Measurements from ENCODE around the gene GRIK5.
"Not testable (repeated sequence)": the region's sequence is repeated elsewhere in the genome, so short reads cannot be mapped to it uniquely, and the experiment has no call there.

The GRIK5 gene

DNA sequence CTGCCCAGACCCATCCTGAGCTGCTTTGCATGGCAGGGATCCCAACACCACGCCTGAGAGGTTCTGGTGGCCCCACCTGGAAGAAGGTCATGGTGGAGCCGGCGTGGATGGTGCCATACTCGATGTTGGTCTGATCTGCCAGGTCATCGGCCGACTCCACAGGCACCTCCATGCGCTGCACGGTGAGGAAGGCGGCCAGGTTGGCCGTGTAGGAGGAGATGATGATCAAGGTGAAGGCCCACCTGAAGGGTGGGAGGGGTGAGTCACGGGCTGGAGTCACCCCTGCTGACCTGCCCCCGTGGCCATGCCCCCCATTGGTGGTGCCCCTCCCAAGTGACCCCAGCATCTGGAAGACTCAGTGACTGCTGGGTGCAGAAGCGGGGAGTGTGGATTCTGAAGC is 63.4 kb downstream of the GRIK5 start:
- DNase-seq, result no peak

DNA sequence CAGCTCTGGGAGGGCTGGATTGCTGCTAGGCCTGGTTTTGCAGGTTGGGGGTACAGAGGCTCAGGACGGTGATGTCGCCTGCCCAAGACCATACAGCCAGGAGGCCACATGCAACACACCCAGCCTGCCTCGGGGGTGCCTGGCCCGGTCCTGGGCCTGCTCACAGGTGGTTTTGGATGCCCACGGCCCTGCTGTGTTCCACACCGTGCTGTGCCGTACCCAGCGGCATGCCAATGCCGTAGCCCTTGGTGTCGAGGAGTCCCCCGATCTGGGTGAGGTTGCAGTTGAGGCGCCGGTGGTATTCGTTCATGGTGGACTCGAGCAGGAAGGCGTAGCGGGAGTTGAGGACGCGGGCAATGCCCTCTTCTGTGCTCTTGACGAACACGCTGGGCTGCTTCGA is 64.5 kb downstream of the GRIK5 start:
- DNase-seq, result no peak

DNA sequence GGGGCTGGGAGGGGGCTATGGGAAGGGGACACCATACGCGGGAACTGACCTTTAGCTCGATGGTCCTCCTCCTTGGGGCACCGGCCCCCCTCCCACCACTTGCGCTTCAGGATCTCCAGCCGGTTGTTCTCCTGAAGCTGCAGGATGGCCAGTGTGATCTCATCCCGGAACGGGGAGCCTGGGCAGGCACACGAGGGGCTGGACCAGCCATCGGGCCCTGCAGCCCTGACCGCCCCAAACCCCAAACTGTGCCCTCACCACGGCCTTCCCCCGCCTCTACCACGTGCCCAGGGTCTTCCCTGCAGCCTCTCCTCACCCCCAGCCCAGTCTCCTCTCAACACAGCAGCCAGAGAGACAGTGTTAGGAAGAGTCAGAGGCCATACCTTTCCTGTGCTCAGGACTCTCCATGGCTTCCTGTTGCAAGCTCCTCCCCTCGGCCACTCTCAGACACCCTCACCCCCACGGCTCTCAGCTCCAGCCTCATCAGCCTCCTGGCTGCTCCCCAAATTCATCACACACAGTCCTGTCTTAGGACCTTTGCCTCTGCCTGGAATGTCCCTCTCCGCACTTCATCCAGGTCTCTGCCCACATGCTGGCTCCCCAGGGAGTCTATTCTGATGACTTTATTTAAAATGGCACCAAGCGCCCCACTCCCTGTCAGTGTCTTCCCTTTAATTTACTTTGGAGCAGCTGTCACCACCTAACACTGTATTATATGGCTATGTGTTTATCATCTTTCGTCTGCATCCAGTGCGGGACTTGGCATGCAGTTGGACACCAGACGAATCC is 66.3 kb downstream of the GRIK5 start:
- DNase-seq, result no peak

DNA sequence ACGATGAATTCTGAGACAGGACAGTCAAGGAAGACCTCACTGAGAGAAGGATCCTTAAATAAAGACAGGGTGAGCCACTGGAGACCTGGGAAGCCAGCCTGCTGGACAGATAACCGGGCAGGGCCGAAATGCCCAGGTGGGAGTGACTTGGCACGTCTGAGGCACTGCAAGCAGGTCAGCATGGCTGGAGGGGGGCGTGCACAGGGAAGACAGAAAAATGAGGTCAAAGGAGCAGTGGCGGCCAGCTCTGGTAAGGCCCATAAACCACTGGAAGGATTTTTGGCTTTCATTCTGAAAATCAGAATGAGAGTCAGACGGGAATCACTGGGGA is 70.2 kb downstream of the GRIK5 start:
- no peak for DNase-seq

DNA sequence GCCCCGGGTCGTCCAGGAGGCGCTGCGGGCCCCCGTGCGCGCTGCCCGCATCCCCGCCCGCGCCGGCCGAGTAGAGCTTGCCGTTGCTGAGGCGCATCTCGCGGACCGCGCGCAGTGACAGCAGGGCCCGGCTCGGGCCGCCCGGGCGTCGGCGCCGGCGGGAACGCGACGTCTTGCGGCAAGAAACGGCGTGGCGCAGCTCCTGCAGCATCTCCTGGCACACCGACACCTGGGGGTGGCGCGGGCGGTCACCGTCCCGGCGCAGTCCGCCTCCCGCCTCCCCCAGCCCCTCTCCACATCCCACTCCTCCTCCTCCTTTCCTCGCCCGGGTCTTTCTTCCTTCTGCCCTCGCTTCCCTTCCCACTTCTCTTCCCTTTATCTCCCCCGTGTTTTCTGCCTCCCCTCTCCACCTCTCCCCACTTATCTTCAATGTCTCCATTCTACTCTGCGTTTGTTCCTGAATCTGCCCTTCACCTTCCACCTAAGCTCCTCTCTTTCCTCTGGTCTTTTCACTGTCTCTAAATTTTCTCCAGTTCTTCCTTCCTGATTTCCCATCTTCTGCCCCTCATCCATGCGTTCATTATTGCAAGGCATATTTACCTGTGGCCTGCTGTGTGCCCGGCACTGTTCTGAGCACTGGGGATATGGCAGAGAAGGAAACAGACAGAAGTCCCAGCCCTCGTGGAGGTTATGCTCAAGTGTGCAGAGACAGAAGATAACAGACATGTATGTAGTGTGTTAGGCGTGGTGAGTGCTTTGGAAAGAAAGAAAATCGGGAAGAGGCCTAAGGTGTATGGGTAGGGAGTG is 70.7 kb downstream of the GRIK5 start:
- no peak for DNase-seq

DNA sequence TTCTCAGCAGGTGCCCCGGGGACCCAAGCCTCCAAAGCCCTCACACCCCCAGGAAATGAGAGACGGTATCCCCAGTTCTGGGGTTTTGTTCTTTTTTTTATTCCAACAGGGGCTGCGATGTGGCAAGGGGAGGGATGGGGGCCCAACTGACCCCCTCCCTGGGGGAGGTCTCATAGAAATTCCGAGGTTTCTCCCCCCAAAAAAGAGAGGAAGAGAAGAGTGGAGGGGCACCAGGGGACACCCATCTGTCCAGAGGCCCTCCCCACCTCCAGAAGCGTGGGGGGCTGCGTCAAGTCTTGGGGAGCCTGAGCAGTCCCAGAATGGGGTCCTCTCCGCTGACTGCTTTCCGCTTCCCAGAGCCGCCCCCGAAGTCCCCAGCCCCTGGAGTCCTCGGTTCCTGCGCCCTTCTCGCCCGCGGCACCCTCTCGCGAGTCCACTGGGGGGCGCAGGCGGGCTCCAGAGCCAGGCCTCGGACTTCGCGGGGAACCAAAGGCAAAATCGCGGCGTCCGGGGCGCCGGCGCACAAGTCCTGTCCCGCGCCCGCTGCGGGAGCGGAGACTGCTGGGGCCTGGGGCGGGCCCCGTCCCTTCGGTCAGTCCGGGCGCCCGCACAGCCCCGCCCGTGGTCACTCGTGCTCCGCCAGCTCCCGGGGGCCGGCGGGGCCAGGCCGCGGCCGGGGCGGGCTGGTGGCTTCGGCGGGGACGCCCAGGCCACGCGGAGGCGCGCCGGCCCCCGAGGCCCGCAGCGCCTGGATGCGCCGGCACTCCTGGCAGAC is 71.6 kb downstream of the GRIK5 start:
- peak; percentile 37 for DNase-seq

DNA sequence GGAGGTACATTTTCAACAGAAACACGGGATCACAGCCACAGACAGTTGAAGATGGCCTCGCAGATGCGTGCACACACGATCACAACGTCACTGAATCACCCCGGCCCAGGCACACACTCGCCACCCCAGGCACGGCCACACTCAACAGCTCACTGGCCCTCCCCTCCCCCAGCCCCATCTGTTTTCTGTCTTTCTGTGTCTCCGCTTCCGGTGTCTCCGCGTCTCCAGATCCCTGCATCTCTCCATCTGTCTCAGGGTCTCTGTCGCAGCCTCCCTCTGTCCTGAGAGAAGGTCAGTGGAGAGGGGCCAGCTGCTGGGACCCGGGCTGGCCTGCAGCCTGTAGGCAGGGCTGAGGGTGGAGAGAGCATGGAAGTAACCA is 72.2 kb downstream of the GRIK5 start:
- peak; percentile 86 for DNase-seq

DNA sequence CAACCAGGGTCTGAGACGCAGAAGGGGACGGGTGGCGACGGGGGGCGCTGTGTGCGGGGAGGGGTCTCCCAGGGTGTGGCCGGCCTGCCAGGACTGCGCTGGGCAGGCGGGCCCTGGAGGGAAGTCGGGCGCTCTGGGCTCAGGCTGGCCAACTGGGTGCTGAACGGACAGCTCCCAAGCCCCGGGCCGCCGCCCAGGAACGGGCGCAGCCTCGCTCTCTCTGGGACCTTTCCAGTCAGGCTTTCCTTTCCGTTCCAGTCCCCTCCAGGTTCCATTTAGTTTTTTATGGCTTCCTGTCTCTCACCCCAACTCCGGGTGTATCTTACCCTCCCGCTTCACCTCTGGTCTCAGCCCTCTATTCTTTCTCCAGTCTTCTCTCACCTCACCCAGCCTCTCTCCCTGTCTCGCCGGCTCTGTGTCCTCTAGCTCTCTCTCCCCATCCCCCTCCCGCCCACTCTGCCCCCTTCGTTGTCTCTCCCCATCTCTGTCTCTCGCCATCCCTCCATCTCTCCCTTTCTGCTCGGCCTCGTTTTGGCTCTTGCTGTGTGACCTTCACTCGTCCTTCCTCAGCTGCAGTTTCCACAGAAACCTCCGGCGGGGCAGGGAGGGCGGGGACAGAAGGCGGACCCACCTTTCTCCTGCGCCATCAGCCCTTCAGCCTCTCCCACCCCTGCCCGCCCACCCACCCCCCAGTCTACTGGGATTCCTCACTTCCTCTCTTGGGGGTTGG is 72.7 kb downstream of the GRIK5 start:
- DNase-seq, result peak; percentile 64

DNA sequence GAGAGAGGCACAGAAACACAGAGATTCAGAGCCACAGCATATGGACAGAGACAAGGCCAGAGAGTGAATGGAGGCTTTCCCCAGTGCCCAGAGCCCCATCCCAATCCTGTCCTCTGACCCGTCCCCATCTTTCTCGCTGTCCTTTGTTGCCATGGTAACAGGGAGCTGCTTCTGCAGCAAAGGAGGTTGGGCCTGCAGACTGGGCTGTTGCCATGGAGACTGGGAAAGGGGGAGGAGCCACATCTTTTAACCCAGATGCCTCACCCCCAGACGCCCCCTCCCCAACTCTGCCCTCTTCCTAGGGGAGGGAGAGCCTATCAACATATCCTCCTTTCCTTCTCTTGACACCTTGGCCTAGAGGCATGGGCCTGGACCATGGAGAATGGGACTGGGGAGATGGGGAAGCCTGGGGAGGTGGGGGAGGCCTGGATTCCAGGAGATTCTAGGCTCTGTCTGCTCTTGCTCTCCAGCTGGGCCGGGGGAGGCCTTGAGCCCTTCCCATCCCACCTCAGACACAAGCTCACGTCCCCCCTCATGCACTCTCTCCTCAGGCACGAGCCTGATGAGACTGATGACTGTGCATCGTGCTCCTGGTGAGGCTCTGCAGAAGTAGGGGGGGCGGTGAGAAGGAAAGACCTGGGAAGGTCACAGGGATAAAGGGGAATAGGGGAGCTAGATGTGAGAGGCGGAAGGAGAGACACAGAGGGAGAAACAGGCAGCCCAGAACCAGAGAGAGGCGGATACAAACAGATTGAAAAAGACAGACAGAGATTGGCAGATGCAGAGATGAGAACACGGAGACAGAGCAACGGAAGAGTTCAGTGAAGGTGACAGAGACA is 73.8 kb downstream of the GRIK5 start:
- DNase-seq, result peak; percentile 73

DNA sequence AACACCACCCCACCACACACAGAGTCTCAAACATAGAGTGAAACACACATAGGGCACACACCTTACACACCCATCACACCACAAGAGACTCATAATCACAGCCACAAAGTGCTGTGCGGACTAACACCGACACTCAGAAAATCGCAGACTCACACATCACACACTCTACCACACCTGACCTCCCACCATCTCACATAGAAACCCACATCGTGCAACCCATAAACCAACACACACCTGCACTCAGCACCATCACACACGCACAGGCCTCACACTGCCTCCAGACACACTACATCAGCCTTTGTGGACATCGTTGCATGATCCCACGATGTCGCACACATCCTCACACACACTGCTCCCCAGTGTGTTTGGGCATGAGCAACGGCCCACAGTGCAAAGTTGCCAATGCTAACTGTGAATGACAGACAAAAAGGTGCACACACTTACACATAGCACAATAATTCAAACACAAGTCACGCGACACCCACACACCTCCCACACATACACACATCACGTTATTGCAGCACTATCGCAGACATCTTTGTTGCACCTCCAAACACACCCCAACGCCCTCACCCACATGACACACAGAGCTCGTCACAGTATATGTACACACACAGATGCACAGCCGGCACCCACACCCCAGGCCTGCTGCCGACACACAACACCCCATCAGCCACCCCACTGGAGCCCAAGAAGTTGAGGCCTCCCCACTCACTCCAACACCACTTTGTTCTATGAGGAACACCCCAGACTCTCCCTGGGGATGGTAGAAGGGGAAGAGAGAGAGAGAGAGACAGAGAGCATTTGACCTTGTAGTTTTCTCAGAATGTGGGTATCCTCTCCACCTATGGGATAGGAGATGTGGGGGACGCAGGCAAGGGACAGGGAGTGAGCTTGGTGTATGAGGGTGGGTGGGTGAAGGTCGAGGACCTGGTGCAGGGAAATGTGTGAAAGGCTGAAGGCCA is 74.7 kb downstream of the GRIK5 start:
- no peak for DNase-seq

DNA sequence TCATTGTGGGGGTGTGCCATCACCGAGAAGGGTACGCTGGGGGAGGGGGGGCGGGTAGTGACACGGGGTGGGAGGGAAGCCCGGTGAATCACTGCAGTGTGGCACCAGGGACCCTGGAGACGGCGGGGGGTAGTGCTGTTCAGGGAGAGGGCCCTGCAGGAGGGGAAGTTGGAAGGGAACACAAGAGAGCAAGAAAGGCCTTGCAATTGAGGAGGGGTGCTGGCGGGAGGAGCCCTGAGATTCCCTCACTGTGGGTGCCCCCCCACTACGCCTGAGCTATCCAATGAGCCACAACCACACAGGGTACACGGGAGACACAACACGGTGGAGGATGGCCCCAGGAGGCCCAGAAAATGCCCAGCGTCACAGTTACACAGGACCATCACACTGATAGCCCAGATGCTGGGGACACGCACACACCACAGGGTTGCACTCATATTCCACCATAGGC is 75.5 kb downstream of the GRIK5 start:
- DNase-seq, result no peak

DNA sequence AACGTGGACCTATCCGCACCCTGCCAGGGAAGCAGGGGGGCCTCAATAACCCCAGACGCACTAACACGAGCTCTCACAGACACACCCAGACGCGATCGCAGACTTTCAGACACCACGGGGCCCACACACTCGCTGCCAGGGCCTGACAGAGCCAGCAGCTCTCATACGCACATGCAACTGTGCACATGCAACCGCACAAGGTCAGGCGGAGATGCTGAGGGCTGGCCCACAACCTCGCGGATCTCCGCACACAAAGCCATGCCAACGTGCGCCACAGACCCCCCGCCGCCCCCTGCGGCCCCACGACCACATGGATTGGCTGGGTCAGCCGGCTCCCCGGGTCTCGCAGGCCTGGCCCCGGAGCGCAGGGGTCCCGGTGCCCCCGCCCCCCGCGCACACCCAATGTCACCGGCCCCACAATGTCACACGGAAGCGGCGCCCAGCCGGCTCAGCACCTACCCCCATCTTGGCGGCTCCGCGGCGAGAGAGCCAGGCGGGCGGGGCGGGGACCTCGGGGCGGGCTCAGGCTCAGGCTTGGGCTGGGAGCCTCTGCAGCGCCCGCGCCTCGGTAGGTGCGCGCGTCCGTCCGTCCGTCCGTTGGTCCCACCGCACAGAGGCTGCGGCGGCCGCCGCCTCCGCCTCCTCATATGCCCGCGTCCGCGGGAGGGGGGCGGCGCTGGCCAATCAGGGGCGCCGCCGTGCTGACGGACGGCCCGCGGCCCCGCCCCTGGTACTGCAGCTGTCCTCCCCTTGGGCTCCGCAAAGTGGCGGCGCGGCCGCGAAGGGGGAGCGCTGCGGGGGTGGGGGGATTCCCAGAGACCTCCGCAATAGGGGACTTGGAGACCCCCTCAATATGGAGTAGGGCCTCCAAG is 76.2 kb downstream of the GRIK5 start, which contains the start of gene ATP1A3:
ATP1A3 (minus strand) TSS at position 619 of the 872 bp plus-strand sequence; CDS start at position 465, 154 bp downstream.
- DNase-seq, result peak; percentile 59

DNA sequence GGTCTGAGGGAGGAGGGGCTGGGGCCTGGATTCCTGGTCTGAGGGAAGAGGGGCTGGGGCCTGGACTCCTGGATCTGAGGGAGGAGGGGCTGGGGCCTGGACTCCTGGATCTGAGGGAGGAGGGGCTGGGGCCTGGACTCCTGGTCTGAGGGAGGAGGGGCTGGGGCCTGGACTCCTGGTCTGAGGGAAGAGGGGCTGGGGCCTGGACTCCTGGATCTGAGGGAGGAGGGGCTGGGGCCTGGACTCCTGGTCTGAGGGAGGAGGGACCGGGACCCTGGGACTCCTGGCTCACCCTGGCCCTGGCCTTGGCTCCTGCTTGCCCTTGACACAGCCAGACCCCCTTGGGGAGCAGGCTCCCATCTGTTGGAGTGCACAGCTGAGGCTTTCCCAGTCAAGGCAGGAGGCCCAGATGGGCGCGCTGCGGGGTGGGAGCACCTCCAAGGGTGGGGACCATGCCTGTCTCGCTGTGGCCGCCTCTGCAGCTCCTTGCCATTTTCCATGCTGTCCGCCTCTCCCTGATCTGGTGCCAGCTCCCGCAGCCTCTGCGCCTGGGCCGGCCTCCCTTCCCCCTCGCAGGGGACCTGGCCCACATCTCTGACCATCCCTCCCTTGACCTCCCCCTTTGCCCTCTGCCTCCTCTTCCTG is 78.0 kb downstream of the GRIK5 start:
- not testable (repeated sequence) for DNase-seq

DNA sequence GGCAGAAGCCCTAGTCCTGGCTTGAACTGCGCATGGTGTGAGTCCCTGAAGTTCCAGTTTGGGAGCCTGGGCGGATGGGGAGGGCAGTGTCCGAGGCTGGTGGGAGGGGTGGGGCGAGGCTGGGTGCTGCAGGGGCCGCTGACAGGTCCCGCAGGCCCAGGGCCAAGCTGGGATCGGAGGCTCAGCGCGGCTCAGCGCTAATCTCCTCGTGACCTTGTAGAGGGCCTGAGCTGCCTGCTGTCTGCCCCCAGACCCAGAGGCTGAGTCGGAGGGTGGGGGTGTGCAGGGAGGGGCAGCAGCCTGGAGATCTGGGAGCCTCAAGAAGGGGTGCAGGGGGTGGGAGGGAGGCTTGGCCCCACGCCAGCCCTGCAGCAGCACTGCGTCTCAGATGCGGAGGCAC is 79.0 kb downstream of the GRIK5 start:
- no peak for DNase-seq

DNA sequence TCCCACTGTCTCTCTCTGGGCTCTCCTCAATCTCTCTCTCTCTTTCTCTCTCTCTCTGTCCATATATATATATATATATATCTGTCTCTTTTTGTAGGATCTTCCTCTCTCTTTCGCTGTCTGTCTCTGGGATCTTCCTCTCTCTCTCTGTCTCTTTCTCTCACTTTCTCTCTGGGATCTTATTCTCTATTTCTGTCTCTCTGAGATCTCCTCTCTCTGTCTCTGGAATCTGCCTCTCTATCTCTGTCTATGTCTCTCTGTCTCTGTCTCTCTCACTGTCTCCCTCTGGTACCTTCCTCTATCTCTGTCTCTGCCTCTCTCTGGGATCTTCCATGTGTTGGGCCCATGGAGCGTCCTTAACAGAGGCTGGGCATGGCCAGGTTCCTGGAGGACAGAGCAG is 79.4 kb downstream of the GRIK5 start:
- no peak for DNase-seq

DNA sequence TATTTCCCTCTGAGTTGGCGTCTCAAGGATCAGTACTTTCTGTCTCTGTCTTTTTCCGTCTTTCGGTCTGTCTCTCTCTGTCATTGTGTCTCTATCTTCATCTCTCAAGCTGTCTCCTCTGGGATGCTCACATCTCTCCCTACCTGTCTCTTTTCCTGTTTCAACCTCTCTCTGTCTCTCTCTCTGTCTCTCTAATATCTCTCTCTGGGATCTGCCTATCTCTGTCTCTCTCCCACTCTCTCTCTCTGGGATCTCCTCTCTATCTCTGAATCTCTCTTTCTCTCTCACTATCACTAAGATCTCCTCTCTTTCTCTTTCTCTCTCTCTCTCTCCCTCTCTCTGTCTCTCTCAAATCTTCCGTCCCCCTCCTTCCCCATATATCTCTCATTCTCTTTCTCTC is 80.0 kb downstream of the GRIK5 start:
- no peak for DNase-seq

DNA sequence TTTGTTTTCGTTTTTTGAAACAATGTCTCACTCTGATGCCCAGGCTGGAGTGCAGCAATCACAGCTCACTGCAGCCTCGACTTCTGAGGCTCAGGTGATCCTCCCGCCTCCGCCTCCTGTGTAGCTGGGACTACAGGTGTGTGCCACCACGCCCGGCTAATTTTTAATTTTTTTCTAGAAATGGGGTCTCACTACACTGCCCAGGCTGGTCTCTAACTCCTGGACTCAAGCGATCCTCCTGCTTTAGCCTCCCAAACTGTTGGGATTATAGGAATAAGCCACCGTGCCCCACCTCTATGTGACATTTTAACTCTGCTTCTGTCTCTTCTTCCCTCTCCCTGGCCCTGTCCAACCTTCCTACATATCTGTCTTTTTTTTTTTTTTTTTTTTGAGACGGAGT is 81.1 kb downstream of the GRIK5 start:
- no peak for DNase-seq

DNA sequence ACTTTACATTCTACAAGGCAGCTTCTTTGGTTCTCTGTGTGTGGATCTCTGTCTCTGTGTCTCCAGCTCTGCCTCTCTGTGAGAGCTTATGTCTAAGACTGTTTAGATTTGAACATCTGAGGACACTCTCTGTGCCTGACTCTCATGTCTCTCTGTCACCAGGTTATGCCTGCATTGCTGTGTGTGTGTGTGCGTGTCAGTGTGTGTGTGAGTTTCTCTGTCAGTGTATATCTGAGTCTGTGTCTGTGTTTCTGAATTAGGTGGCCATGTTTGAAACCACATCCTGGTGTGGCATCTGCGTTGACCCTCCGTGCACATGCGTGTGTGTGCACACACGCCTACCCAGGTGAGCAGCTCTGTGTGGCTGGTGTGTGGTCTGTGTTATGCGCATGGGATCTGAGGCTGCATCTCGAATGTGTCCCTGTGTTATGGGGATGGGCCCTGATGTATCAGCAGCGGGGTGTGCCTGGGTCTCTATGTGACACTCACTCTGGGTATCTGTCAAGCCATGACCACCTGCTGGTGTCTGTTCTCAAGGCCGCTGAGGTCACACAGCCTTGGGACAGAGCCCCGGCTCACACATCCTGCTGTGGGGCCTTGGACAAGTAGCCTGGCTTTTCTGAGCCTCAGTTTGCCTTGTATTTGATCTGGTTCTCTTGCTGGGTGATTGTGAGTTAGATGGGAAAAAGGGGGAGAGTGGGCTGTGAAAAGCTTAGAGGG is 82.7 kb downstream of the GRIK5 start:
- no peak for DNase-seq
